Limb (tissue), 2 donors: ENCODE results near the gene MLLT3.

Source experiments
- DNase-seq, 2 donors: peaks; one replicate each; pipeline ENCODE4 v3.0.0-alpha.2; 2016; ENCODE audit errors: extremely low spot score in 2 of 2

The MLLT3 gene

DNA sequence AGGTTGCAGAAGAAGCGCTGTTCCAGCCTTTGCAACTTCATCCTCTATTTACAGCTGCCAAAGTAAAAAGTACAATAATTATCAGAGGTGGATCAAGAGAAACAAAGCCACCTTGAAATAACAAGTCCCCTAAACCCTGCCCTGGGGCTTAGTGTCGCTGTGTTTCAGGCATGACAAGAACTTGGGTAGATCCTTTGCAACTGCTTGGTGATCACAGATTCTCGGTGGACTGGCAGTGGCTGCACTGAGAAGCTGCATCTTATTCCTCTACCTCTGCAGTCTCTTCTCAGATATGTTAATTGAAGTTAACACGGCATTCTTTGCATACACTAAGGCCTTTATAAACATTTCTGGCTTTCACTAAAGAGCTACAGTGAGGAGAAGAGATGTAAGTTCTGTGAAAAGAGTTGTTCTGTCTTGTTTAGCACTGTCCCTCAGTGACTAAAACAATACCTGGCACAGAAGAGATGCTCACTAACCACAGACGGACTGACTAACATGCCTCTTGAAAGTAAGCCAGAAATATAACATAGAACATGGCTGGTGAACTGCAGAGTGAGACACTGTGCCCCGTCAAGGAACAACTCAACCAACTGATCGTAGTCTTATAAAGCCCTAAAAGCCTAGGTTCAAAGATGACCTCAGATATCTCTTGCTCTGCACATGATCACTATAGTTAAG lies 144.2 kb downstream of the MLLT3 start:
- DNase-seq = no peak

DNA sequence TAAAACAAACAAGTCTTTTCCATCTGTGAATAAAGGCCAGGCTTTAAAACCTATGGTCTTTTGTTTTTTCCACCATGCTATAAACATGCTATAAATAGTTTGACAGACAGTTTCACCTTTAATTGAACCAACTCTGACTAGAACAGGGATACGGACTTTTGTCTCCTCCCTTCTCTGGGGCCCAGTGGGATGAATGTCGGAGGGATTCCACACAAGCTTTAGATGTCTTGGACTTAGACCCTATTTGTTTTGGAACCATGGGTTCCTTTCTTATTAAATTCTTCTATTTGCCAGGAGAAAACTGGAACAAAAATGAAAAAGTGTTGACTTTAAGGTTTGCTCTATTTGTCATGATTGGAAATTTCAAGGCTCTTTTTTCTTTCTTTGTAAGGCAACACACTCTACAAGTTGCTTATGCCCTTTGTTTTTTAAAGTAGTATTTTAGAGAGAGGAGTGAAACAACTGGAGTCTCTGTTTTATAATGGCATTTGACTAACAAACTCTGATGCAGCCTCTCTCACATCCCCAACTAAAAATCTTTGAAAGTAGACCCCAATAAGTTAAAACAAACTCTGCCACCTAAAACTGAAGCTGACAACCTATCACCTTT lies 145.3 kb downstream of the MLLT3 start:
- peak; percentile 32 to 48 for DNase-seq

- DNase-seq = no peak
Observed at GRCh38 chr9:20474496-20474895, 147.8 kb downstream of the MLLT3 start.

DNA sequence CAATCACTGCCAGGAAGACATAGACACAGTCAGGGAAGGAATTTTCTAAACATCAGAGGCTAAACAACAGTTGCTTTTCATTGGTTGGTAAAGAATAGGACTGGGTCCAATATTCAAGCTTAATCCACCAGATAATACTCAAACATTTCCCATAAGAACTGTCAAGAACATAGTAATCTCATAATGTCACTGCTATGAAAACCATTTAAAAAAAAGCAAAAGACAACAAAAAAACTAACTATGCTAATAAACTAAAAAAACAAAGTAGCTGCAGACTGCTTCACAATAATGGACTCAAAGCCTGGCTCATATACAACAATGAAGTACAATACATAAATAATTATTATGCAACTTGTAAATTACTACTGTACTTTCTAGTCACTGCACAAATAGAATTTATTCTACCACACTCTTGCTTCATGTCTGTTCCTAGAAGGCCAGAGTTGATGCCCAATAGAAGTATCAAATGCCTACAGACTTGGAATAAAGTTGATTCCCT lies 148.7 kb downstream of the MLLT3 start:
- DNase-seq = peak in 1 of 2 donors; percentile 21

DNA sequence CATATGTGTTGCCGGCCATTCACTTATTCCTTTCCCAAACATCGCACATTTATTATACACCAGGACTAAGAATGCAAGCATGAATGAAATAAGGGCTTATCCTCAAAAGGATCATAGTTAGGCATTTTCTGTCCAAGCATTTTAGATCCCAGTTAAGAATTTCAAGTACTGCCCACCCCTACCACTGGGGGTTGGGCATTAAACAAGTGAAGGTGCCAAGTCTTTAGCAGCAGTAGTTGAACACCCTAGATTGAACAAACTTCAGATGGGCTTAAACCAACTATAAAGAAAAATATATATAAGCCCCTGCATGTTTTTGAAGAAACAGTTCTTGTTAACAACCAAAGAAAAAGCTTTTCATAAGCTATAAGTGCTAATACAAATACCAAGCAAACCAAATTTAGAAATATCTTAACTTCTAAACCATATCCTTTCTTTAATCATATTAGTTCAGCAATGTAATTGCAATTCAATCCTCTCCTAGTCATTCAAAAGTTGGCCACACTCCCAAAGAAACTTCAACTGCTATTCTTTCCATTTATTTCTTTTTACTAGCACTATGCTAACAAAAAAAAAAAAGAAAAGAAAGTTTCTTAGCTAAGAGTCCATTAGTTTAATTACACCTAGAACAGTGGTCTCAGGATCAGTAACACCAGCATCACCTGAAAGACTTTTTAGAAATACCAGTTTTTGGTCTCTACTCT lies 149.8 kb downstream of the MLLT3 start:
- peak in 1 of 2 donors; percentile 21 for DNase-seq

- no peak for DNase-seq
Observed at GRCh38 chr9:20466328-20467008, 155.8 kb downstream of the MLLT3 start.

GRCh38 chr9:20464242-20464641 lies 158.1 kb downstream of the MLLT3 start:
- DNase-seq = no peak

GRCh38 chr9:20463823-20464222 lies 158.5 kb downstream of the MLLT3 start:
- no peak for DNase-seq

DNA sequence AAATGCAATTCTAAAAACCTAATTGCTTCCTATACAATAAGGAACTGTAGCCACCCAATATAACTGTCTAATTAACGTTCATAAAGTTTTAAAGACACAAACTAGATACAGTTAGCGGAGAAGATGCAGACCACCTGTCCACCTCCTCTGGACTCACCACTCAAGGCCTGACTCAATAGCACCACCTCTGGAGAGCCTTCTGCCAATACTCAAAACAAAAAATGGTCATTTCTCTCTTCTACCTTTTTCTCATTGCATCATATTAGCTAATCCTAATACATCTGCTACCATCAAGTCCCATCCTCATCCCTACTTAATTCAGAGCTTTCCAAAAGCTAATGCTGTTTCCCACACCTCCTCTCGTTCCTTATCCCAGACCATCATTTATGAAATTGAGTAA lies 159.9 kb downstream of the MLLT3 start:
- no peak for DNase-seq

GRCh38 chr9:20447291-20447690 lies 175.0 kb downstream of the MLLT3 start:
- DNase-seq = no peak

GRCh38 chr9:20446248-20446647 lies 176.1 kb downstream of the MLLT3 start:
- no peak for DNase-seq

DNA sequence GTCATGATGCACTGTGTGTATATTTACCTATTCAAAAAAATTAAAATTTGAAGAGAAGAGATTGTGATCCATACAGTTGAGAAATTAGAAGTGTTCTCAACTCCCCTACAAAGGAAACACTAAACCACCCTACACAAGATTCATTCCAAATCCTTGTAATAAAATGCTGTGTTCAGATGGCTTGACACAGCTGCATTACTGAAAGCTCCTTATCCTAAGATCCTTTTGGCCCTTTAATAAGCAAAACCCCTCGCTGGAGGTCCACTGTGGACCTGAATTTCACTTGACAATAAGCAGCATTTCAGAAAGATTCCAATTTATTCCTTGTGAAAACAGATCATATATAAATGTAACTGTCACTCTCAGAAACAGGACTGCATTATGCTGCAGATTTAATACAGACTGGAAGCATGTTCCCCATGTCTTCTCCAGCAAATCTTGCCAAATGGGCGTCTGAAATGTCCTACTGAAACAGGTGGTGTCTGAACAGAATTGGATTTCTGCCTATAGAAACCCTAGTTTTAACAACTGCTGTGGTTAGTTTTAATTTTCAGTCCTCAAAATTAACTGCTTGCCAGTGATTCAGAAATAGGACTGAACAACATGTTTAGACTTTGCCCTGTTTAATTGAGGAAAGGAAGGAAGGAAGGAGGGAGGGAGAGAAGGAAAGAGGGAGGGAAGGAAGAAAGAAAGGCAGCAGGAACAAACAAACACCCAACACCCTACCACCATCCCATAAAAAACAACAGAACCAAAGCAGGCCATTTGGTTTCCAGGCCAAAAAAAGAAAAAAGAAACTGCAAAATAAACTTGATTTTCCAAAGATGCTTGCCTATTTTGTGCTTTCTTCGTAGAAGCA lies 179.6 kb downstream of the MLLT3 start:
- peak in 1 of 2 donors; percentile 60 for DNase-seq

DNA sequence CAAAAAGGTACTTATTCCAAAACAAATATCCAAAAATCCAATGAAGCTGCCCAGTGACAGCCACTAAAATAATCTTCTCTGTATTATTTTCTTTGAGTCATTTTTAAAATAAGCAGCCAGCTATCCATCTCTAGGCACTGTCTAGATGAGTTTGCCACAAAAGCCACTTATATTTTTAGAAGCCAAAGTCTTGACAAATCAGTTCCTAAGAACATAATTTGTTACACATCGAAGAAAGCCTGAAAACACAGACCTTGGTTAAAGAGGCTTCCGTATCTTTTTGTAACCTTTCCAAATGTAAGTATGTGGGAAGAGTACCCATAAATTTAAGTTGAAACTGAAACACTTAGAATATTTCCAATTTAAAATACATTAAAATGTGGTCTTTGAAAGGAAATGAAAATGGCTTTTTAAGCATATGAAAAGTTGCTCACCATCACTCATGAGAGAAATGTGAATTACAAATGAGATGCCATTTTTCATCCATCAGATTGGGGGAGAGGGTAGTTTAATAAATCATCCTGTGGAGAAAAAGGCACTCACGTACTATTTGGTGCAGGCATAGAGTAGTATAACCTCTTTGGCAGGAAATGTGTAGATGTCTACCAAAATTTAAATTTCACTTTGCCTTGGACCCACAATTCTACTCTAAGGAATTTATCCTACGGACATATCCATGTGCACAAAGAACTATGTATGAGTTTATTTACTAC lies 180.4 kb downstream of the MLLT3 start:
- no peak for DNase-seq

- no peak for DNase-seq
Observed at GRCh38 chr9:20441166-20441565, 181.1 kb downstream of the MLLT3 start.

DNA sequence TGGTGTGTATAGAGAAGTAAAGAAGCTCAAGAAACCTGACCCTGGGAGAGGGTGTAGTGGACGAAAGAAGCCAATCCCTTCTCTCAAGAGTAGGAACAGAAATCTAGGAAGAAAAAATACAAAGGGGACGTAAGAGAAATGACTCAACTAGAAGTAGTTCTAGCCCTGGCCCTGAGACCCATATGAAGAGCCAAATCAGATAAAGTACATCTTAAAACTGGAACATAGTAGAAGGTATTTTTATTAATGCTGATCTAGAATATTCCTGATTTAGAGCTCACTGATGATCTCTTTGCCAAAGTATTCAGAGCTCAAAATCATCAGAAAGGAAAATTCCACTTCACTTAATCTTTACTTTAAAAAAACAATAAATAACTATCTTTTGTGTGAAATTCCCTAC lies 184.8 kb downstream of the MLLT3 start:
- no peak for DNase-seq

- DNase-seq = no peak
Observed at GRCh38 chr9:20436476-20437195, 185.7 kb downstream of the MLLT3 start.

GRCh38 chr9:20428976-20429375 lies 193.3 kb downstream of the MLLT3 start:
- no peak for DNase-seq

GRCh38 chr9:20427359-20427758 lies 194.9 kb downstream of the MLLT3 start:
- DNase-seq = no peak

GRCh38 chr9:20426019-20426418 lies 196.3 kb downstream of the MLLT3 start:
- DNase-seq = no peak

- no peak for DNase-seq
Observed at GRCh38 chr9:20419533-20419932, 202.8 kb downstream of the MLLT3 start.
